Retinal pigment epithelial cell (primary cell): Measurements from ENCODE around the gene PRKCD.

Experiments used
- DNase-seq: peaks from one replicate; pipeline ENCODE4 v3.0.0-alpha.2; 2010; ENCODE audit warnings: low read depth
- H3K4me3 ChIP-seq: 2 replicates; pipeline ENCODE4 v1.5.1; 2011; ENCODE audit warnings: mild to moderate bottlenecking, low read length, control low read depth, moderate library complexity
- CTCF ChIP-seq: conservative IDR thresholded peaks from 2 replicates; pipeline ENCODE4 v1.5.1; 2011; ENCODE audit warnings: low read depth, low read length, control low read depth, inconsistent platforms

PRKCD gene

GRCh38 chr3:53242155-53242554, 81.1 kb downstream of the PRKCD start:
- no peak for TF ChIP-seq CTCF
- no peak overlapping the region for H3K4me3 ChIP-seq
- DNase-seq = no peak
